Activated CD4-positive, alpha-beta T cell treated with anti-CD3 and anti-CD28 coated beads, Interleukin-2, amount 10 ng/mL, durations not matched to agents 24 days and 14 days (primary cell): ENCODE data around the gene DHRS13. TPM values are rescaled to one million over a fixed set of nuclear protein-coding genes. Genes with fewer than 3 reads are reported as not detected.

Source experiments
- DNase-seq: peaks from one replicate; pipeline ENCODE4 v3.0.0; 2022
- H3K27ac Mint-ChIP-seq: one replicate; pipeline ENCODE4 v1.8.0; 2022; ENCODE audit warnings: mild to moderate bottlenecking, mixed read lengths
- H3K27me3 Mint-ChIP-seq: one replicate; pipeline ENCODE4 v1.8.0; 2022; ENCODE audit warnings: mixed read lengths
- H3K36me3 Mint-ChIP-seq: one replicate; pipeline ENCODE4 v1.8.0; 2022; ENCODE audit warnings: low read depth, mild to moderate bottlenecking, mixed read lengths
- H3K4me1 Mint-ChIP-seq: one replicate; pipeline ENCODE4 v1.8.0; 2021; ENCODE audit warnings: mixed read lengths
- H3K4me3 Mint-ChIP-seq: one replicate; pipeline ENCODE4 v1.8.0; 2022; ENCODE audit warnings: mild to moderate bottlenecking, moderate library complexity, mixed read lengths
- H3K9me3 Mint-ChIP-seq: one replicate; pipeline ENCODE4 v1.8.0; 2021; ENCODE audit warnings: mixed read lengths
- intact Hi-C: fragments of 100-400 bp; cut with micrococcal nuclease; formaldehyde crosslinking; loops from one replicate; pipeline ENCODE4 v1.15.1; 2023
- total RNA-seq: library from RNA; stranded (reverse); gene quantifications from 2 replicates; pipeline ENCODE4 v1.2.3, GENCODE V29; 2022

DHRS13 gene
- 32.4 and 34.3 TPM in 2 replicates for total RNA-seq

GRCh38 chr17:28902819-28903545 is at the start of gene DHRS13:
Gene DHRS13, minus strand, starts transcription at chr17:28903079. Its CDS starts 135 bp downstream, at chr17:28902944.
- peak within 1 kb of the TSS; percentile 86 for H3K27ac Mint-ChIP-seq
- no peaks in the 10 kb centered on the region for H3K27me3 Mint-ChIP-seq
- DNase-seq = peak; percentile 99
- intact Hi-C loops = loop anchor here (1.0 to 2.0 kb wide), 6 partner anchors 24 to 176 kb away; partner anchors contain the start of genes ERAL1 and TLCD1
- peak within 1 kb of the TSS; percentile 90 for H3K4me3 Mint-ChIP-seq
- H3K9me3 Mint-ChIP-seq = no peaks in the 10 kb centered on the region
- H3K36me3 Mint-ChIP-seq = peaks cover 45% of the 10 kb centered on the region
- H3K4me1 Mint-ChIP-seq = peaks cover 39% of the 10 kb centered on the region

- Mint-ChIP-seq H3K4me1 (peaks cover 21% of the 10 kb centered on the region), H3K27me3 (peaks cover 2% of the 10 kb centered on the region), H3K4me3 (no peak overlapping the region), H3K27ac (no peak overlapping the region), H3K36me3 (peaks cover 22% of the 10 kb centered on the region), H3K9me3 (no peaks in the 10 kb centered on the region)
- DNase-seq = peak; percentile 98
- intact Hi-C loops = loop anchor here (1.0 to 5.0 kb wide), 5 partner anchors 139 to 342 kb away; partner anchors contain the start of genes NUFIP2 and RPL23A
Measured at GRCh38 chr17:28951991-28952975, 49.4 kb upstream of the DHRS13 start.

- intact Hi-C loops = loop anchor here (5.0 kb wide), 1 partner anchor 189 kb away; no protein-coding TSS in a partner anchor
- Mint-ChIP-seq H3K4me3 (peak within 1 kb of the TSS; percentile 97), H3K36me3 (peaks cover 25% of the 10 kb centered on the region), H3K4me1 (peaks cover 26% of the 10 kb centered on the region), H3K27me3 (peaks cover 2% of the 10 kb centered on the region), H3K27ac (peak within 1 kb of the TSS; percentile 96), H3K9me3 (no peaks in the 10 kb centered on the region)
- DNase-seq = peak; percentile 100
Measured at GRCh38 chr17:28951428-28951990, 48.6 kb upstream of the DHRS13 start, which contains the start of gene PHF12. Gene PHF12, minus strand, starts transcription at chr17:28951518. Its CDS starts 558 bp downstream, at chr17:28950960.

GRCh38 chr17:28950752-28951427 is 48.0 kb upstream of the DHRS13 start:
- intact Hi-C loops = loop anchor here (5.0 kb wide), 1 partner anchor 189 kb away; no protein-coding TSS in a partner anchor
- peaks cover 2% of the 10 kb centered on the region for H3K27me3 Mint-ChIP-seq
- peaks cover 31% of the 10 kb centered on the region for H3K36me3 Mint-ChIP-seq
- no peaks in the 10 kb centered on the region for H3K9me3 Mint-ChIP-seq
- H3K27ac Mint-ChIP-seq = peak overlapping the region; percentile 96
- peaks cover 32% of the 10 kb centered on the region for H3K4me1 Mint-ChIP-seq
- peak overlapping the region; percentile 97 for H3K4me3 Mint-ChIP-seq
- no peak for DNase-seq

GRCh38 chr17:28950017-28950751 is 47.3 kb upstream of the DHRS13 start:
- Mint-ChIP-seq H3K4me1 (peaks cover 39% of the 10 kb centered on the region), H3K36me3 (peaks cover 34% of the 10 kb centered on the region), H3K9me3 (no peaks in the 10 kb centered on the region), H3K4me3 (peak overlapping the region; percentile 97), H3K27me3 (peaks cover 2% of the 10 kb centered on the region), H3K27ac (peak overlapping the region; percentile 96)
- DNase-seq = peak; percentile 86
- intact Hi-C loops = loop anchor here (5.0 kb wide), 1 partner anchor 188 kb away; no protein-coding TSS in a partner anchor

GRCh38 chr17:28949185-28950016 is 46.5 kb upstream of the DHRS13 start:
- DNase-seq = peak; percentile 88
- H3K9me3 Mint-ChIP-seq = no peaks in the 10 kb centered on the region
- peaks cover 45% of the 10 kb centered on the region for H3K4me1 Mint-ChIP-seq
- intact Hi-C loops = loop anchor here (1.0 to 5.0 kb wide), 3 partner anchors 23 to 187 kb away; partner anchors contain the start of gene DHRS13
- H3K36me3 Mint-ChIP-seq = peaks cover 37% of the 10 kb centered on the region
- H3K27me3 Mint-ChIP-seq = peaks cover 2% of the 10 kb centered on the region
- H3K4me3 Mint-ChIP-seq = peak overlapping the region; percentile 97
- peak overlapping the region; percentile 96 for H3K27ac Mint-ChIP-seq

GRCh38 chr17:28948873-28949184 is 46.0 kb upstream of the DHRS13 start:
- Mint-ChIP-seq H3K27ac (peak overlapping the region; percentile 84), H3K27me3 (peaks cover 2% of the 10 kb centered on the region), H3K9me3 (no peaks in the 10 kb centered on the region), H3K4me1 (peaks cover 49% of the 10 kb centered on the region), H3K4me3 (peak overlapping the region; percentile 97), H3K36me3 (peaks cover 41% of the 10 kb centered on the region)
- DNase-seq = no peak
- intact Hi-C loops = loop anchor here (1.0 kb wide), 2 partner anchors 23 to 46 kb away; partner anchors contain the start of gene DHRS13

- Mint-ChIP-seq H3K36me3 (peaks cover 45% of the 10 kb centered on the region), H3K4me1 (peaks cover 51% of the 10 kb centered on the region), H3K27ac (peak overlapping the region; percentile 84), H3K27me3 (peaks cover 2% of the 10 kb centered on the region), H3K9me3 (no peaks in the 10 kb centered on the region), H3K4me3 (peak overlapping the region; percentile 97)
- DNase-seq = no peak
- intact Hi-C loops = no loop called here
Measured at GRCh38 chr17:28948342-28948741, 45.5 kb upstream of the DHRS13 start.

- Mint-ChIP-seq H3K27ac (peak overlapping the region; percentile 75), H3K4me1 (peaks cover 56% of the 10 kb centered on the region), H3K9me3 (no peaks in the 10 kb centered on the region), H3K36me3 (peaks cover 50% of the 10 kb centered on the region), H3K27me3 (peaks cover 2% of the 10 kb centered on the region), H3K4me3 (peak overlapping the region; percentile 97)
- intact Hi-C loops = no loop called here
- DNase-seq = no peak
Measured at GRCh38 chr17:28947639-28948038, 44.8 kb upstream of the DHRS13 start.

- H3K27ac Mint-ChIP-seq = peak overlapping the region; percentile 92
- H3K27me3 Mint-ChIP-seq = peaks cover 2% of the 10 kb centered on the region
- H3K36me3 Mint-ChIP-seq = peaks cover 54% of the 10 kb centered on the region
- H3K4me3 Mint-ChIP-seq = peak overlapping the region; percentile 80
- H3K9me3 Mint-ChIP-seq = no peaks in the 10 kb centered on the region
- peaks cover 63% of the 10 kb centered on the region for H3K4me1 Mint-ChIP-seq
- no peak for DNase-seq
- intact Hi-C loops = no loop called here
Measured at GRCh38 chr17:28946239-28946638, 43.4 kb upstream of the DHRS13 start.

- no peak for DNase-seq
- Mint-ChIP-seq H3K36me3 (peaks cover 52% of the 10 kb centered on the region), H3K4me1 (peaks cover 70% of the 10 kb centered on the region), H3K4me3 (peak overlapping the region; percentile 31), H3K9me3 (no peaks in the 10 kb centered on the region), H3K27me3 (no peaks in the 10 kb centered on the region), H3K27ac (peak overlapping the region; percentile 92)
- intact Hi-C loops = no loop called here
Measured at GRCh38 chr17:28944862-28945741, 42.2 kb upstream of the DHRS13 start.
